Inflammatory macrophage treated with lipopolysaccharide for 4 hours (primary cell): ENCODE results near the gene KCNAB3.
A peak's percentile ranks its signal among the peaks of the same experiment; 100 is the strongest.

Experiments used
- DNase-seq: peaks from one replicate; pipeline ENCODE4 v3.0.0-alpha.2; 2020

KCNAB3 gene

DNA sequence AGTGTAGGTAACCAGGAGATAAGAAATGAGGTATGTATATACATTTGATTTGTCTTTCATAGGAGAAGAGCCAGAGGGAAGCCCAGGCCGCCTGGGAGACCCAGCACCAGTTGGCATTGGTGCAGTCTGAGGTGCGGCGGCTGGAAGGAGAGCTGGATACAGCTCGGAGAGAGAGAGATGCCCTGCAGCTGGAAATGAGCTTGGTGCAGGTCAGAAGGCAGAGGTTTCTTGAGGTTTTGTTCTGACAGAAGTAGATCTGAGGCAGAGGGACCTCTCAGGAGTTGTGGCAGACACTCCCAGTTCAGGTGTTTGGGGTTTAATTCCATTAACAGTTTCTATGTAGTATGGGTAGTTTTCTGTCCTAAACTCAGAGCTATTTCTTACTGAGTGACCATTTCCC lies 10.4 kb upstream of the KCNAB3 start:
- no peak for DNase-seq

DNA sequence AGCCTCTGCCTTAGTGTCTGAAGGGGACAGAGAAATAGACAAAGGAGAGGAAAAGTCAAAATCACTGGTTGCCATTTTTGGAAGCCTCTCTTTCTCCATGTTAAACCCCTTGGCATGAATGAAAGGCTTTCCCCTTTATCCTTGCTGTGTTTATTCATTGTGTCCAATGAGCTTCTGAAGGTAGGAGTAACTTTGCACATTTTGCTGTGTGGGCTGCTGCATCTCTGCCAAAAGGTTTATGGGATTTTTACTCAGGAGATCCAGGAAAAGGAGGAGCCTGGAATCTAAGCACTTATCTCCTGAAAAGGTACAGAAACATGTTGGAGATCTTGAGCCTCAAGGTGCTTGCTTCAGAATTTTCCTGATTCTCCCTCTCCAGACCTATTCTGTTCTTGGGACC lies 6.2 kb upstream of the KCNAB3 start:
- DNase-seq = no peak

DNA sequence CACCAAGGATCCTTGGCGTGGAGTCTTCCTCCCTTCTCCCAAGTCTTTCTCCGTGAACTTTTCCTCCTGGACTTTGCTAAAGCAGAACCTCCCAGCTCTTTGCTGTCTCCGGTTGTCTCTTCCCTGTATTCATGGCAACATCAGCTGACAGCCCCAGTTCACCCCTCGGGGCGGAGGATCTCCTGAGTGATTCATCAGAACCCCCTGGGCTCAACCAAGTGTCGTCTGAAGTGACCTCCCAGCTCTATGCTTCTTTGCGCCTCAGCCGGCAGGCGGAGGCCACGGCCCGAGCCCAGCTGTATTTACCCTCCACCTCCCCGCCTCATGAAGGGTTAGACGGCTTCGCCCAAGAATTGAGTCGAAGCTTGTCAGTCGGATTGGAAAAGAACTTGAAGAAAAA lies 3.3 kb upstream of the KCNAB3 start:
- peak; percentile 74 for DNase-seq

DNA sequence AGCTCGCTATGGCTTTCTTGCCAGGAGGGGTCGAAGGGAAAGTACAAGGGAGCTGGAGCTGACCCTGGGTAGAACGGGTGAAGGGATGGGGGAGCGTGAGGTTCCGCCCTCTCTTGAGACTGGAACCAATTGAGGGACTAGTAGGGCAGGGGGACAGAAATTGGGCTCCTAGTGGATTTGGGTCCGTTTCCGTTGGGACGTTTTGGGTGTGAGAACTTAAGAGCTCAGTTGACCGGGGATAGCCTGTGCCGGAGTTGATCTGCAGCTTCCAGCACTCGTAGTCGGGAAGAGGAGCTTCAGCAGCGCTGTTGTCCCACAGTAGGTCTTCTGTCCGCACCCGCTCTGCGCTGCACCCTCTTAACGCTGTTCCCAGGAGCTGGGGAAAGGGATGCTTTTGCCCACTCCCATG lies 2.8 kb upstream of the KCNAB3 start:
- peak; percentile 44 for DNase-seq

DNA sequence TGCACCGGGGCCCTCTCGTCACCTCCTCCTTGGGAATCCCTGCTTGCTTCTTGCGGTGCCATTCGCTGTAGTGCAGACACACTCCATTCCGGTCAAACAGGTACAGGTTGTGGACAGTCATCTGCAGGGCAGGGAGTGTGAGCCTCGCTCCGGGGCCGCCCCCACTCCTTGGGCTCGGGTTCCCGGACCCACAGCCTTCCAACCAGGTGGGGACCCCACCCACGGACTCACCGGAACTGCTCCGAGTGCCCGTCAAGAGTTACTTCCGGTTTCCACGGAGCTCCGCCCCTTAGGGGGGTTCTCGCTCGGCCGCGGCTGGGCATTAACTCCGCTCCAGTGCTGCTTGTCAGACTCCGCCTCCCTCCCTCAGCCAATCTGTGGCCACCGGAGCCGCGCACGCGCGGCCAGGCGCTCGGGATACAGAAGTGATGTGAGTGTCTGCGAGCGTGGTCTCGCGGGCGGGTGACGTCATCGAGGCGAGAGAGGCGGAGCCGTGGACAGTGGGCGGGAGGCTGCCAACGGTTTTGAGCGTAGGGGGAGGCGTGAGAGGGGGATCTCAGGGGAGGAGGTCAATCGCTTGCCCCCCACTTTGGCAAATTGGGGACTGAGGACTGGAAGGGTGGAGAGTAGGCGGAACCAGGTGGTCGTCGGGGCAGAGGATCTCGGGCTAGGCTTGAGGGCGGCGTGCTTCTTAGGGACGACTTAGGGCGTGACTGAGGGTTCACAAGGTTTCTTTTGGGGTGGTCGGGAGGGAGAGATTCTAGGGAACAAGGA lies 2.2 kb upstream of the KCNAB3 start, which contains the start of the genes CNTROB and TRAPPC1:
Gene CNTROB (plus strand): TSS at position 498 of the 774 bp plus-strand sequence. CDS start 874 bp downstream, outside the sequence.
Gene TRAPPC1 (minus strand): TSS at position 238 of the 774 bp plus-strand sequence. CDS start 117 bp downstream, at position 121.
- peak; percentile 99 for DNase-seq

DNA sequence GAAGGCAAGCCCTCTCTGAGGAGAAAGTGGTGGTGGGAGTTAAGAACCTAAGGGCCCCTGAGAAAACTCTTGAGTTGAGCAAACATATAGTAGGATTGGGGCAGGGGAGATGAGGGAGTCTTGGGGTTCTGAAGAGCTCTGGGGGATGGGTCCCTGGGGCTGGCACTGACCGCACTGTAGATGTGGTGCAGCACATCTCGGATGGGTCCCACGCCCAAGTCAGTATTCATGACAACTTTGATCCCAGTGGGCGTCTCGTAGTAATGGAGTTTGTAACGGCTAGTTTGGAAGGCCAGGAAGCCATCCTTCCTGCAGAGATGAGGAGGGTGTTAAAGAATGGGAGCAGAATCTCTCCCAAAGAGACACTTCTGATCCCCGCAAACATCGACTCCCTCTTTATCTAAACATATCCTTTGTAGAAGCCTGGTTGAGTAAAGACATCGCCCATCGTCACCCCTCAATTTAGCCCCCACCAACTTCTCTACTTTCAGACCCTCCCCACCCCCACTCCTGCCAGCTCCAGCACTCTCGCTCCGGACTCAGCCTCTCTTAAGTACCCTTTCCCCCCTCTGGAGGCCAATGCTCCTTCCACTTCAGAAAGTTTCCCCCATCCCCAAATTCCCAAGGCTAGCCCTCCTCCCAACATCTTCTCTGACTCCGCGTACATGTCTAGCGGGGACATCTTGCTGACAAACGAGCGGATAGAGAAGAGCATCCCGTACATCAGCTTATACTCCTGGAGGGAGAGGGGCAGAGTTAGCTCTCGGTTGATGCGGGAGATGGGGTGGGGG lies 1.4 kb upstream of the KCNAB3 start:
- no peak for DNase-seq

DNA sequence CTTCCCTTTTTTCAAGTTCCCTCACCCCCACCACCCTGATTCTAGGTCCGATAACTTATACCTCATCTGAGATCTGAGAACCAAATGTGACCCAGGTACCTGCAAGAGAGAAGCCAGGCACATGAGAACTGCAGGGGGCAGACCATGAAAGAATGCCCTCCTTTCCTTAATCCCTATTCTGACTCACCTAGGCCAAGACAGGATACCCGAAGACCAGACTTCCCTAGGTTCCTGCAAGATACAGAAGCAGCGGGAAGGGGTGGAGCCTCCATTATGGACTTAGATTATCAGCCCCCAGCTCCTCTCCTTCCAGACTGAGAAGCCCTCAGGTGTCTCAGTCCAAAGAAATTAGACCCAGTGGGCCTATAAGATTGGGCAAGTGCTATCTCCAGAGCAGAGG lies 2.1 kb downstream of the KCNAB3 start:
- no peak for DNase-seq

DNA sequence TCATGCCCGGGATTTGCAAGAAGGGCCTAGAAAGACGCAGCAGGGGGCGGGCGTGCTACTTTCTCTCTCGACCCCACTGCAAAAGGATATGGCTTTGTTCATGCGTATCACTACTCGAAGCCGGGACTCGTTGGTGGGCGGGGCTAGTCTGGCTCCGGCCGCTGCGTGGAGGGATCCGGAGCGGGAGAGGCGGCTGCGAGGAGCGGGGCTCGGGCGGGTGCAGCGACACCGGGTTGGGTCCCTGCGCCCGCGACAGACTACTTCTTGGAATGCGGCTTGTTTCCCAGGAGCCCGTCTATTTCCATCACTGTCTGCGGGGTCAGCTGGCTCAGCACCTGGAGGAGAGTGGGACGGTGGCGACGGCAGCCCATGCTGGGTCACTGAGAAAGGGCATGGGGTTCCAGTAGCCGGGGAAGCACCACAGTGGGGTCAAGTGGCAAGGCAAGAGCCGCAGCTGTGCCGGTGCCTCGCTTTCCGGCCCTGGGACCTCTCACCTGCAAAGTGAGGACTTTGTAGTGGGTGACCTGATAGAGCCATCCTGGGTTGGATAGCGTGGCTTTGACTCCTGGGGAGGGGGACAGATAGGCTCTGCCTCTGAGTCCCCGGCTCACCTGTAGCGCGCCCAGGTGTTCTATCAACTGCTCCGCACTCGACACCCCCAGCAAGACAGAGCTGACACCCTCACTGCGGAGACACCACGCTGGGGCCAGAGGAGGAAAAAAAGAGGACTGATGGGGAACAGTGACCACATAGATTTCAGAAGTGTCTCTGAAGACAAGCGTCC lies 6.6 kb downstream of the KCNAB3 start:
- peak; percentile 60 for DNase-seq

DNA sequence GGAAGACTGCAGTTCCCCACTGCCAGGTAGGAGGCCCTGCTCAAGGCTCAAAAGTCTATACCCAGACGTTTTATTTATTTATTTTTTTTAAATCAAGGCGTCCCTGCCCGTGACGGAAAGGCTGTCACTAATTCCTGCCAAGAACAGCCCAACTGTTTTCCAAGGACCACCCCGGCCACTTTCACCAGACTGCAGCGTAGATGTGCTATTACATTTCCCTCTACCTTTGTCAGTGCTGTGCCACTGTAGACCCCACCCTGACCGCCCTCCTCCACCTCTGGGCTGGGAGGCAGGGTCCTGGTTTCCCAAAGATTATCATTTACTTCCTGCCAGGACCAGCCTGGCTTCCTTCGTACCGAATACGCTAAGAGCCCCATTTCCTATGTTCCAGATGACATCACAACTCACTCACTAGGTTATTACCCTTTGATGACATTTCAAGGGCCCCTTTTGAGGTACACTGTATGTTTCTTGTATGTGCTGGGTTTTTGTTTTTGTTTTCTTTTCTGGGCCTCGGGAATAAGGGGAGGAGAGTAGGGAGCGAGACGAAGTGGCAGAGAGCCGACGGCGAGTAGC lies 7.3 kb downstream of the KCNAB3 start:
- DNase-seq = peak; percentile 15

DNA sequence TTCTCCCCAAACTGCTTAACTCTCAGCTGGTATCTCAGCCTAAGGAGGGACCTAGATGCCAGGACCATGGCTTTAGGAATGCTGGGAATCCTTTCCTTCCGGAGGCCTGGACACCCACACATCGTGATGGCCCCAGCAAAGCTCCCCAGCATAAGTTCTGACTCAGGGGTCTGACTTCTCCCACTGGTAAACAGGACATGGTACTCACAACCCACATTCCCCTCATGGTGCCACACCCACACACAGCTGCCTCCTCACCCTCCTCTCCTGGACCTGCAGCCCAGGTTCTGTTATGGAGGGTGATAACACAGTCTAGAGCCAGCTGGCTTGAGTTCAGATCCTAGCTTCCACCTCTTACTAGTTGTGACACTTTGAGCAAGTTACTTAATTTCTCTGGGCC lies 12.8 kb downstream of the KCNAB3 start:
- no peak for DNase-seq

DNA sequence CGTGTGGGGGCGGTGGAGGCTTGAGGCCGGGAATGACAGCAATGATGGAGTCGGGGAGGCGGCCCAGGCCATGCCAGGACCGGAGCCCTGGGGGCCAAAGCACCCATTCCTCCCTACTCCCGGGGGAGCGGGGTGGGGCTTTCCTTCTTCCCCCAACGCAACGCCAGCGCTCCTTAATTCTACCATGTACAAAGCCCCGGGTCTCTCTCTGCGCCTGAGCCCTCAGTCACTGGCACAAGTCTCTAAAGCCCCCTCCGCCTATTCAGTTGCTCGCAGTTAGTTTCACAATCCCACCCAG lies 13.3 kb downstream of the KCNAB3 start:
- DNase-seq = no peak

DNA sequence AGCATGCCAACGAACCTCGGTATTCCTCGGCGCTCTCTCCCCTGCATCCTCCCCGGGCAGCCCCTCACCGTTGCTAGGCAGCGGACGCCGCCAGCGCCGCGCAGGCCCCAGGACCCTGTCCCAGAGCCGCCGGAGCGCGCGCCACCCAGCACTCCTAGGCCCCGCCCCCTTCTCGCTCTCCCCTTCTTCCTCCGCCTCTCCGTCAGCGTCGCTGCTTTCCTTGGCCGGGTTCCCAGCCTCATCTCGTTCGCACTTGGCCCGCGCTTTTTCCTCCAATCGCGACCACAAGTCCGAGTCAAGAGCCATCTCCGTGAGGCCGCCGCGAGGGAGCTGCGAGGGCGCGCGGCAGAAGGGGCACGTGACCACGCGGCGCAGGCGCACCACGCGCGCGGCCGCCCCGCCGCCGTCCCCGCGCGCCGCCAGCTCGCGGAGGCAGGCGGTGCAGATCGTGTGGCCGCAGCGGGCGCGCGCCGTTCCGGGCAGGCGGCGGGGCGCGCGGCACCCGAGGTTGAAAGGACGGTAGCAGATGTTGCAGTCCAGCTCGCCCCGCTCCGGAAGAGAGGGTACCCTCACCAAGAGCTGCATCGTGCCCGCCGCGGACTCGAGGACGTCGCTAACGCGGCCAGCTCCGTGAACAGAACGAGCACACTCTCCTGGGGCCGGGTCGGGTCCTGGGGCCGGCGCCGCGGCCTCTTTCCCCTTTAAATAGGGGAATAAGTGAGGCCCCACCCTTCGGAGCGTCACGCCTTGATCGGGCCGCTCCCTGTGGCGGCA lies 13.9 kb downstream of the KCNAB3 start, which contains the start of gene RNF227:
Gene RNF227 (minus strand): TSS at position 679 of the 774 bp plus-strand sequence. CDS start 94 bp downstream, at position 585.
- DNase-seq = peak; percentile 79

DNA sequence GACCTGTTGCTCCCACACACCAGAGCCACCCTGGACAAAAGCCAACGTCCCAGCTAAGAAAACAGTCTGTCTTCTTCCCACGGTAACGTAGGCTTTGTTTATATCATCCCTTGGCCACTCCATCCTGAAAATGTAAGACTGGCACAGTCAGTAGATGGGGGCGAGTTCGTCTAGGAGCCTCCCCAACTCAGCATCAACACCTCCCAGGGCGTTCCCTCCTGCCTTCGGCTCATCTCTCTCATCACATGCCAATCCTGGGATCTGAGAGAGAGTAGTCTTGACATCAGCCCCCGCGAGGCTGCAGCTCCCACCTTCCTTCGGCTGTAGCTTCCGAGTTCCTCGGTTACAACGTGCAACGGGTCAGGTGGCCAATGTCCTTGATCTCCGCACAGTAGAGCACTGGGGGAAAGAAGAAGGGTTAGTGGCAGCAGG lies 14.5 kb downstream of the KCNAB3 start:
- peak; percentile 36 for DNase-seq

DNA sequence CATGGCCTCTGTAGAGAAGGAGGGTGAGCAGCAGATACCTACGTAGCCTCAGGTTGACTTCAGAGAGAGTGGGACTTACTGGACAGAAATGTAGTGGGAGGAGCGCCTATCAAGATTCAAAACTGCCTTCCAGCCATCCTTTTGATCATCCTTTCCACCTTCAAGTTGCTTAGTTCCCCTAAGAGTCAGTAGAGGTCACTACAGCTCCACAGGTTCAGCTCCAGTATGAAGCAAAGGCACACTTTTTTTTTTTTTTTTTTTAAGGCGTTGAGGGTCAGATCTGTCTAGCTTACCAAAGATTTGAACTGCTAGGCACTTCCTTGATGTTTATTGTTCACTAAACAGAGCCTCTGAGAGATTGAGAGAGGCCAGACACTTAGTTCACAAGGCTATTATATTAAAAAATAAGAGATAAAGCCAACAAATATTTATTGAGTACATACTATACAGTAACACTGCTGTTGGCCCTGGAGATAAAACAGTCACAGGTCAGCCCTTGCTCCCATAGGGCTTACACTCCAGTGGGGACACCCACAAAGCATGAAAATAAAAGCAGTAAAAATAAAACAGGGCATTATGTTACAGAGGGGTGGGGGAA lies 16.6 kb downstream of the KCNAB3 start:
- DNase-seq = peak; percentile 84

DNA sequence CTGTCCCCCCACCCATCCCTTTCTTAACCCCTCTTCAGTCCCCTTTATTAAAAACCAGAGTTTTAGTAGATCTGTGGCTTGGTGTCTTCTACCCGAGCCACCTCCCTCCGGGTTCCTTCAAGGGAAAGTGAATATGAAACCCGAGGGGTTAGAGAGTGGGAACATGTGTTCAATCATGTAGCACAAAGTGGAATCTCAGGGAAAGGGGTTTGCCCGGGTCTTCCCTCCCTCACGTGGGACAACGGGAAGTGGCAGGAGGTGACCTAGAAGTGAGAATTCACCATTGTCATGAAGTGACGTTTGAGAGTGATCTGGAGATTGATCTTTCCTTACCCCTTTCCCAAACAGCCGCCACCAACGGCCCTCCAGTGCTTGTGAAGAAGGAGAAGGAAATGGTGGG lies 18.5 kb downstream of the KCNAB3 start:
- peak; percentile 82 for DNase-seq

DNA sequence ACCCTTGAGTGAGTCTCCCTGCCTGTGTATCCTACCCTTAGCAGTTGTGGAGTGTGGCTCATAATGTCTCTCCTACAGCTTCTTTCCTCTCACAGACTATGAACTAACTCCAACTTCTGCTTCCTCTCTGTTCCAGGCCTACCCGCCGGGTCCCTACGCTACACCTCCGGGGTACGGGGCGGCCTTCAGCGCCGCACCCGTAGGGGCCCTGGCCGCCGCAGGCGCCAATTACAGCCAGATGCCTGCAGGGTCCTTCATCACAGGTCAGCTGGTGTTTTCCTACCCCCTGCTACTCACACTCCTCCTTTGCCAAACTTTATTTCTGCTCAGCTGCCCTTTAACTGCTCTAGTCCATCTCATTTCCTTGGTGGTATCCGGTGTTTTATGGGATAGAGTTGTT lies 18.9 kb downstream of the KCNAB3 start:
- DNase-seq = peak; percentile 49

DNA sequence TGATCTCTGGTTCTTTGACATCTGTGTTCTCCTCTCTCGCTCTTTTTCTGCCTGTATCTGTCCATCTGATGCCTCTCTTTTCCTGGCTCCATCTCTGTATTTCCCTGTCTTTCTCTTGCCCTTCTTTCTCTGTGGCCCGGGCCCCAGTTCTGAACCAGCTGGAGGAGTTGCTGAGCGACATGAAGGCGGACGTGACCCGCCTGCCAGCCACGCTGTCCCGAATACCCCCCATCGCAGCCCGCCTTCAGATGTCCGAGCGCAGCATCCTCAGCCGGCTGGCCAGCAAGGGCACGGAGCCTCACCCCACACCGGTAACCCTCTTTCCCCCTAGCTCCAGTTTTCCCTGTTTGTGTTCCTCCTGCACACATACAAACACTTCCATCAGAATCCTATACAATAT lies 19.4 kb downstream of the KCNAB3 start:
- DNase-seq = no peak

DNA sequence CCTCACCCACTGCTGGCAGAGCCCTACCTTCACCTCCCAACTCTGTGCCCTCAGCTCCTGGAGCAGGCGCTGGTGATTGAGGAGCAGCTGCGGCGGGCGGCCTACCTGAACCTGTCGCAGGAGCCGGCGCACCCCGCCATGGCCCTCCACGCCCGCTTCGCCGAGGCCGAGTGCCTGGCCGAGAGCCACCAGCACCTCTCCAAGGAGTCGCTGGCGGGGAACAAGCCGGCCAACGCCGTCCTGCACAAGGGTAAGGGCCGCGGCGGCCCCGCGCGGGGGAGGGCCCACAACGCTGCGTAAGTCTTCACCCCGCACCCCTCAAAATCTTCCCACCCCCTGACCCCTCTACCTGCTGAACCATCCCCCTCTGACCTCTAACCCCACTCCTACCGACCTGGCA lies 20.6 kb downstream of the KCNAB3 start:
- DNase-seq = no peak

DNA sequence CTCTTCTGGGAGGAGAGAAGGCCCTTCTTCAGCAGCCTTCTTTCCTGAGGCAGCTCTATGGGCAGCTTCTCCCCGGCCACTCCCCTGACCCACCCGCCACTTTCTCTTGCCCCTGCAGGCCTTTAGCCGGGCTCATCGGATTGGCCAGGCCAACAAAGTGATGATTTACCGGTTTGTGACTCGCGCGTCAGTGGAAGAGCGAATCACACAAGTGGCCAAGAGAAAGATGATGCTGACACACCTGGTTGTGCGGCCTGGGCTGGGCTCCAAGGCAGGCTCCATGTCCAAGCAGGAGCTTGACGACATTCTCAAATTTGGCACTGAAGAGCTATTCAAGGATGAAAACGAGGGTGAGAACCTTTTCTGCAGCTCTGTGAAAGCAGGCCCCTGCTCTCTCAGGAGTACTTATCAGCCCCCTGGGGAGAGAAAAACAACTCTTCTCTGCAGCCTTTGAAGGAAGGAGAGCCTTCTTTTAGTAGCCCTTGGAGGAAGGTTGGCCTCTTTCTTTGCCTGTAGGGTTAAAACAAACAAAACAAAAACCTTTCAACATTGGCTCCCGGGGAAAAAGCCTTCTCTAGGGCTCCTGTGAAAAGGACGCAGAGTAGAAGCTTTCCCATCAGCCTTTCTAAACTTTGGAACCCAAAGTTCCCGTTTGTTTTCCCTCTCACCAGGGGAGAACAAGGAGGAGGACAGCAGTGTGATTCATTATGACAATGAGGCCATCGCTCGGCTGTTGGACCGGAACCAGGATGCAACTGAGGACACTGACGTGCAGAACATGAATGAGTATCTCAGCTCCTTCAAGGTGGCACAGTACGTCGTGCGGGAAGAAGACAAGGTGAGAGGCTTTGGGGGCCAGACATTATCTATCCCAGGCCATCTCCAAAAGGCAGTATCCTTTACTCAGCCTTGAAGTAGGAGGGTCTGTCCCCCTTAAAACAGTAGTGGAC lies 26.2 kb downstream of the KCNAB3 start:
- no peak for DNase-seq

DNA sequence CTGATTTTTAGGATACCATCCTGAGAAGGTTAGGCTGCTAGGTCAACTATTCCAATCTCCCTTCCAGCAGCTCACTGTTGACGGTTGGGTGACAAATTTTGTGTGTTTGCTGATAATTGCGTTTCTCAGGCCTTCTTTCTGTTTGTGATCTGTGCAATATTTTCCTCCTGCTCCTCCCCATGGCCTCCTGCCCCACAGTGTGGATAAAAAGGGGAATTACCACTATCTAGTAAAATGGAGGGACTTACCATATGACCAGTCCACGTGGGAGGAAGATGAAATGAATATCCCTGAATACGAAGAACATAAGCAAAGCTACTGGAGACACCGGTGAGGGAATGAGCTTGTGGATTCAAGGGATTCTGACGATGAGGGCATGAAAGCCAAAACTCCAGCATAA lies 31.9 kb downstream of the KCNAB3 start:
- peak; percentile 88 for DNase-seq
